Testis (tissue), 2 donors: Measurements from ENCODE around the gene PROB1.

Source experiments
- CTCF ChIP-seq, 3 experiments: fragments of 450-650 bp in 2 of 3; fragments of 200-600 bp in 1 of 3; sonication (generic) in 1 of 3; IDR thresholded peaks; one replicate each; pipeline ENCODE4 v1.5.1; 2016 to 2019; ENCODE audit warnings: antibody characterized with exemption in 3 of 3, mild to moderate bottlenecking in 2 of 3, moderate library complexity in 1 of 3
- POLR2A ChIP-seq: fragments of 450-650 bp; IDR thresholded peaks from one replicate; pipeline ENCODE4 v1.6.1; 2017; ENCODE audit warnings: antibody characterized with exemption, mild to moderate bottlenecking, moderate library complexity

GRCh38 chr5:139408191-139408590 lies 13.3 kb upstream of the PROB1 start:
- TF ChIP-seq CTCF (IDR thresholded peaks at IDR 0.05): no peak
- TF ChIP-seq POLR2A: no peak
